Esophagus muscularis mucosa (tissue), 4 donors: ENCODE data around the gene PCNX1. TPM values are rescaled to one million over a fixed set of nuclear protein-coding genes. Genes with fewer than 3 reads are reported as not detected.

Source experiments
- DNase-seq: peaks from one replicate; pipeline ENCODE4 v3.0.0-alpha.2; 2017; ENCODE audit errors: extremely low spot score
- H3K27ac ChIP-seq, 4 donors: fragments of 200-600 bp; sonication (generic); replicated peaks in 1 of 4; 1 replicate in 3 of 4; 2 replicates in 1 of 4; pipeline ENCODE4 v1.5.1; 2016 to 2019; ENCODE audit warnings: mild to moderate bottlenecking in 1 of 4
- H3K27me3 ChIP-seq, 4 donors: fragments of 200-600 bp; sonication (generic); one replicate each; pipeline versions ENCODE4 v1.5.1 to v1.6.0; 2016 to 2019
- H3K36me3 ChIP-seq, 4 donors: fragments of 200-600 bp; sonication (generic); one replicate each; pipeline ENCODE4 v1.5.1; 2016 to 2019
- H3K4me1 ChIP-seq, 4 donors: fragments of 200-600 bp; sonication (generic); one replicate each; pipeline ENCODE4 v1.5.1; 2016 to 2019
- H3K4me3 ChIP-seq, 4 donors: fragments of 200-600 bp; sonication (generic); 1 replicate in 2 of 4; 2 replicates in 2 of 4; pipeline ENCODE4 v1.5.1; 2016 to 2019; ENCODE audit warnings: mild to moderate bottlenecking in 4 of 4, moderate library complexity in 1 of 4
- H3K9me3 ChIP-seq, 4 donors: fragments of 200-600 bp; sonication (generic); 1 replicate in 3 of 4; 2 replicates in 1 of 4; pipeline ENCODE4 v1.5.1; 2016 to 2019
- EP300 ChIP-seq: sonication (generic); formaldehyde crosslinking; IDR thresholded peaks from one replicate; pipeline ENCODE4 v1.6.1; 2017; ENCODE audit warnings: antibody characterized with exemption
- POLR2A ChIP-seq: fragments of 450-650 bp; IDR thresholded peaks from one replicate; pipeline ENCODE4 v1.6.1; 2017; ENCODE audit warnings: antibody characterized with exemption, moderate library complexity, mild to moderate bottlenecking, low read depth
- POLR2AphosphoS5 ChIP-seq, 2 donors: sonication (generic); formaldehyde crosslinking; IDR thresholded peaks; one replicate each; pipeline ENCODE4 v1.6.1; 2017; ENCODE audit warnings: antibody characterized with exemption in 2 of 2
- WGBS: methylation state at CpG from one replicate; pipeline ENCODE4 v1.1.5; 2018; 5-methylcytosine and 5-hydroxymethylcytosine counted together
- intact Hi-C: fragments of 100-400 bp; cut with DNase I; formaldehyde crosslinking; loops from one replicate; pipeline ENCODE4 v1.15.1; 2023
- total RNA-seq, 4 donors: library from RNA; depleted of rRNA; stranded (reverse); fragments of >200 nt; gene quantifications; one replicate each; pipeline versions ENCODE4 v1.1.0 to v1.2.1, GENCODE V29; 2016
- TF ChIP-seq, protein P1 (sequence below), 3 experiments: fragments of 200-600 bp in 2 of 3; fragments of 450-650 bp in 1 of 3; sonication (generic) in 2 of 3; IDR thresholded peaks; one replicate each; pipeline ENCODE4 v1.5.1; 2017 to 2019; ENCODE audit warnings: antibody characterized with exemption in 3 of 3, mild to moderate bottlenecking in 2 of 3, moderate library complexity in 1 of 3

PCNX1 gene
- total RNA-seq, 4 donors from 2014 or later: 56.3 to 62.5 (median 59.6) TPM

DNA sequence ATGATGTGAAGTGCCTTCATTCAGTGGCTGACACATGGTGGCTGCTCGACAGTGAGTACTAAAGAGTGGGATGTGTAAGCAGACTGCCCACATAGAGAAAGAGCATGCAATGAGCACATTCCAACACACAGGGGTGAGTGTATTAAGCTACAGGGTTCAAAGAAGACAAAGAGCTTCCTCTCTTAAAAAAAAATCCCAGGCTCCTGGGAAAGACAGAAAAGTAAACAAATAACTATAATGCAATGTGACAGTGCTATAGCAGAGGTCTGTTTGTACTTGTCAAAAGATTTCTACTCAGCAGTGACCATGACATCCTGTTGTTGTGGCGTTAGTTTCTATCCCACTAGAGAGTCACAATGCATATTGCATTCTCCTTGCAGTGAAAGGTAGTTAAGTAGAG, 12.4 kb upstream of the PCNX1 start:
- Histone ChIP-seq H3K9me3 (no peaks in the 10 kb centered on the region), H3K27me3 (no peaks in the 10 kb centered on the region), H3K4me1 (peaks cover 11 to 43% (median 30%) of the 10 kb centered on the region in 4 donors), H3K4me3 (no peak overlapping the region), H3K27ac (no peak overlapping the region), H3K36me3 (no peaks in the 10 kb centered on the region)
- 48% methylated on average over 2 of the region's 2 CpGs for WGBS
- intact Hi-C loops: no loop called here
- TF ChIP-seq, protein P1, sequence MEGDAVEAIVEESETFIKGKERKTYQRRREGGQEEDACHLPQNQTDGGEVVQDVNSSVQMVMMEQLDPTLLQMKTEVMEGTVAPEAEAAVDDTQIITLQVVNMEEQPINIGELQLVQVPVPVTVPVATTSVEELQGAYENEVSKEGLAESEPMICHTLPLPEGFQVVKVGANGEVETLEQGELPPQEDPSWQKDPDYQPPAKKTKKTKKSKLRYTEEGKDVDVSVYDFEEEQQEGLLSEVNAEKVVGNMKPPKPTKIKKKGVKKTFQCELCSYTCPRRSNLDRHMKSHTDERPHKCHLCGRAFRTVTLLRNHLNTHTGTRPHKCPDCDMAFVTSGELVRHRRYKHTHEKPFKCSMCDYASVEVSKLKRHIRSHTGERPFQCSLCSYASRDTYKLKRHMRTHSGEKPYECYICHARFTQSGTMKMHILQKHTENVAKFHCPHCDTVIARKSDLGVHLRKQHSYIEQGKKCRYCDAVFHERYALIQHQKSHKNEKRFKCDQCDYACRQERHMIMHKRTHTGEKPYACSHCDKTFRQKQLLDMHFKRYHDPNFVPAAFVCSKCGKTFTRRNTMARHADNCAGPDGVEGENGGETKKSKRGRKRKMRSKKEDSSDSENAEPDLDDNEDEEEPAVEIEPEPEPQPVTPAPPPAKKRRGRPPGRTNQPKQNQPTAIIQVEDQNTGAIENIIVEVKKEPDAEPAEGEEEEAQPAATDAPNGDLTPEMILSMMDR (IDR thresholded peaks at IDR 0.05): no peak
- TF ChIP-seq EP300: no peak
- DNase-seq: no peak

DNA sequence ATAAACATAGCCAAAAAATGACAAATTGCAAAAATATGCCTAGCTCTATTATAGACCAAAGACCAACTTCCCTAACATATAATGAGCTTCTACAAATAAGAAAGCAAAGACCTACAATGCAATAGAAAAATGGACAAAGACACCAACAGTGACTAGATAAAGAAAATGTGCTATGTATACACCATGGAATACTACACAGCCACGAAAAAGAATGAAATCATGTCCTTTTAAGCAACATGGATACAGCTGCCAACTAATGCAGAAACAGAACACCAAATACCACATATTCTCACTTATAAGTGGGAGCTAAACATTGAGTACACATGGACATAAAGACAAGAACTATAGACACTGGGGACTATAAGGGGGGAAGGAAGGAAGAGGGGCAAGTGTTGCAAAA, 10.9 kb upstream of the PCNX1 start:
- no peak for DNase-seq
- intact Hi-C loops: no loop called here
- Histone ChIP-seq H3K27ac (peak overlapping the region in 2 of 4 donors; percentile 72 to 77), H3K36me3 (no peaks in the 10 kb centered on the region), H3K9me3 (no peaks in the 10 kb centered on the region), H3K4me3 (no peak overlapping the region), H3K4me1 (peaks cover 6 to 49% (median 36%) of the 10 kb centered on the region in 4 donors), H3K27me3 (no peaks in the 10 kb centered on the region)
- TF ChIP-seq EP300: no peak
- TF ChIP-seq, protein P1 (IDR thresholded peaks at IDR 0.05): no peak
- TF ChIP-seq POLR2AphosphoS5 (IDR thresholded peaks at IDR 0.05): no peak
- TF ChIP-seq POLR2A: no peak
- WGBS: 89% methylated on average over 1 of the region's 1 CpG

DNA sequence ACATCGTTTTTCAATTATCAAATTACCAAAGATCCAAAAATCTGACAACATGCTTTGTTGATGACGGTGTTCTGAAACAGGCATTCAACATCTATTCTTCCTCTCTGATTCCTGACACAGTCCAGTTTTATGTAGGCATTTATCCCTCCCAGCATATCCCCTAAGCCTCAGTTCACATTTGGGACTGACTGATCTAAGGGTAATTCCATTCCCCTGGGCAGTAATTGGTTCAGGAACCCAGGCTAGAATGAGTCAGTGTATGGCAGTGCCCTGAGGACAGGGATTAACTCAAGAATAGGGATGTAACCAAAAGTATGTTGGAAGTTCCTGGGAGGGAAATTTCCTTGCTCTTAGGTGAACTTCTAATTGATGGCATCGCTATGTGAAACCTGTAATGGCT, 10.3 kb upstream of the PCNX1 start:
- 91% methylated on average over 3 of the region's 3 CpGs for WGBS
- H3K9me3 ChIP-seq: no peaks in the 10 kb centered on the region
- intact Hi-C loops: no loop called here
- no peaks in the 10 kb centered on the region for H3K36me3 ChIP-seq
- H3K27ac ChIP-seq: peak overlapping the region; percentile 69 to 77 (median 73)
- peaks cover 6 to 54% (median 41%) of the 10 kb centered on the region in 4 donors for H3K4me1 ChIP-seq
- TF ChIP-seq POLR2AphosphoS5 (IDR thresholded peaks at IDR 0.05) (no peak), EP300 (no peak), POLR2A (no peak)
- TF ChIP-seq, protein P1 (IDR thresholded peaks at IDR 0.05): no peak
- no peaks in the 10 kb centered on the region for H3K27me3 ChIP-seq
- DNase-seq: no peak
- no peak overlapping the region for H3K4me3 ChIP-seq

DNA sequence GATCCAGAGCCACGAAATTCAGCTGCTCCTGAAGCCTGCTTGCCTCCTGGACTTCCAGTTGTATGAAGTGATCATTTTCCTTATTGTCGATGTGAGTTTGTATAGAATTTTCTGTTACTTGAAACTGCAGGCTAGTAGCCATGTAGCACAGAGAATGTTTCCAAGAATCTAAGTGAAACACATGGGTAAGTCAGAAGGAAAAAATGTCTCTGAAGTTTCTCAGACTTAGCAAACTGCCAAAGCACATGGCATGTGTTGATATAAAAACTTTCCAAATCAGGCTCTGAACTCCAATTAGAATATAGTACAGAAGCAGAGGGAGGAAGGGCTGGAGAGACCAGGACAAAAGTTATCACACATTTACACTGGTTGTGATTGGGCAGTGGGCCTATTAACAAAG, 9.8 kb upstream of the PCNX1 start:
- Histone ChIP-seq H3K4me1 (peaks cover 6 to 54% (median 41%) of the 10 kb centered on the region in 4 donors), H3K36me3 (no peaks in the 10 kb centered on the region), H3K4me3 (no peak overlapping the region), H3K27me3 (no peaks in the 10 kb centered on the region), H3K27ac (peak overlapping the region; percentile 69 to 77 (median 73)), H3K9me3 (no peaks in the 10 kb centered on the region)
- intact Hi-C loops: no loop called here
- no peak for DNase-seq
- TF ChIP-seq POLR2A: no peak
- TF ChIP-seq EP300: no peak
- peak in 1 of 2 donors; percentile 20 for TF ChIP-seq POLR2AphosphoS5 (IDR thresholded peaks at IDR 0.05)
- TF ChIP-seq, protein P1 (IDR thresholded peaks at IDR 0.05): no peak
- WGBS: 25% methylated on average over 2 of the region's 2 CpGs

DNA sequence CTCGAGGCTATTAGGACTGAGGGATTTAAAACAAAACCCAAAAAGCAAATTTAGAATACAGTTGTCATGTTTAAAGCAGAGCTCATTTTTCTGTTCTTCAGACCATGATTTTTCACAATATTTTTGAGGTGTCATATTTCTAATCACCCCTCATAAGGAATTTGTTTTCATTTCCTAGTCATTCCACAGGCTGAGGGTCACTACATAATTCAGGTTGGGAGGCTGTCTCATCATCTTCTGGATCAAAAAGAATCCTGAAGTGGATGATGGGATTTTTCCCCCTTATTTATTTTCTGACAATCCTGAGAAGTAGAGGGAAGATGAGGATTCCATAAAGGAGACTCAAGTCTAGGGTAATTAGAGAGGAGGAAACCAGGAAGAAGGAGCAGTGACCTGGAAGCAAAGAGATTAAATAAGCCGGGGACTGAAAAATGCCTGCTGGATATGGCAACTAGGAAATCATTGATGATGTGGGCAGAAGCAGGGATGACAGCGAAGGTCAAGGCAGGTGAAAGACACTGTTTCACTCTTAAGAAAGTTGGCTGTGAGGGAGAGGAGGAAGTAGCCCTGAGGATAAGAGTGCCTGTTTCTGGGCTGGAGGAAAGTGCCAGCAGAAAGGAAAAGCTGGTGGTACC, 9.0 kb upstream of the PCNX1 start:
- no peak for DNase-seq

More for the DNA sequence above, 9.0 kb upstream of the PCNX1 start:
- Histone ChIP-seq H3K27ac (peak overlapping the region; percentile 69 to 77 (median 73)), H3K27me3 (no peaks in the 10 kb centered on the region), H3K9me3 (no peaks in the 10 kb centered on the region), H3K4me1 (peaks cover 6 to 54% (median 41%) of the 10 kb centered on the region in 4 donors), H3K4me3 (no peak overlapping the region), H3K36me3 (no peaks in the 10 kb centered on the region)
- WGBS: 61% methylated on average over 3 of the region's 3 CpGs
- TF ChIP-seq, protein P1 (IDR thresholded peaks at IDR 0.05): no peak
- no peak for TF ChIP-seq EP300
- intact Hi-C loops: no loop called here
